ENCODE data around the gene KCNMB3.
A peak's percentile ranks its signal among the peaks of the same experiment; 100 is the strongest.
"Not testable (repeated sequence)": the region's sequence is repeated elsewhere in the genome, so short reads cannot be mapped to it uniquely, and the experiment has no call there.

The KCNMB3 gene

DNA sequence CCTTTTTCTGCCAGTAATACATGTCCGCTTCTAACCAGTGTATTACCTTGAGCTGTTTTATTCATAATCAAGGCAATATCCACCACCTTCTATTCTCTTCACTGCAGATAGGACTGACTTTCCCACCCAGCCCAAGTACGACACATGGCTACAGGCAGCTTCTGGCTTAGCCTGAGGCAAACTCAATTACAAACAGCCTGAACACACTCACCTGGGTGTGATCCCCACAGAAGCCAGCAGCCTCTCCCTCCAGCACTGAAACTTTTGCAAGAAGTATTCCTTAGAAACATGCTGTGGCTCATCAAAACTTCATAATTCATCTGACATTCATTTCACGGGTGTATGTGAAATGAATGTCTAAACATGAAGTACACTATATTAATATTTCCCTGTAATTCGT lies 13.5 kb upstream of the KCNMB3 start:
- DNase-seq (ENCODE audit: low read depth in 2 of 2): no peak

GRCh38 chr3:179263134-179263533 lies 12.2 kb upstream of the KCNMB3 start:
- no peak for DNase-seq (ENCODE audit: low read depth in 2 of 2)

GRCh38 chr3:179260949-179261765 lies 10.2 kb upstream of the KCNMB3 start:
- DNase-seq (ENCODE audit: low read depth in 2 of 2): peak; percentile 31

GRCh38 chr3:179259959-179260756 lies 9.2 kb upstream of the KCNMB3 start:
- DNase-seq (ENCODE audit: low read depth in 2 of 2): not testable (repeated sequence)

DNA sequence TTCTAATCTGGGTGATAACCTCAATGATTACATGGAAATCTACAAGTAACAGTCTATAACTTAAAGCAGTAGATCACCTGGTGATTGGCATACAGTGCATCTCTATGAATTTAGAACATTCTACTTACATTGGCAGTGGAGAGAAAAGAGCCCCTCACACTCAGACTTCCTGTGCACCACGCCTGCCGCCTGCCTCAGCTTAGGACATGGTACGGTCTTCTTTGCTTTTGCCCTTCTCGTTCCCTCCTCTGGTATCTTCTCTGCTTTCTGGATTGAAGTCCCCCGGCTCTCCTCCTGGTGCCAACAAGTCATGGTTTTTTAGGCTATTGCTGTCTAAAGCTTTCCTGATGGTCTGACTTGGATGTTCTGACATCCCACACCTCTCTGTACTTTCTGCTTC lies 7.9 kb upstream of the KCNMB3 start:
- no peak for DNase-seq (ENCODE audit: low read depth in 2 of 2)

DNA sequence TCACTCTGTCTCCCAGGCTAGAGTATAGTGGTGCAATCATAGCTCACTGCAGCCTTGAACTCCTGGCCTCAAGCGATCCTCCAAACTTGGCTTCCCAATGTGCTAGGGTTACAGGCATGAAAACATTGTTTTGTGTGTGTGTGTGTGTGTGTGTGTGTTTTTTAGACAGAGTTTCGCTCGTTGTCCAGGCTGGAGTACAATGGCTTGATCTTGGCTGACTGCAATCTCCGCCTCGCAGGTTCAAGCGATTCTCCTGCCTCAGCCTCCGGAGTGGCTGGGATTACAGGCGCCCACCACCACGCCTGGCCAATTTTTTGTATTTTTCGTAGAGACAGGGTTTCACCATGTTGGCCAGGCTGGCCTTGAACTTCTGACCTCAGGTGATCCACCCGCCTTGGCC lies 6.8 kb upstream of the KCNMB3 start:
- DNase-seq (ENCODE audit: low read depth in 2 of 2): not testable (repeated sequence)

GRCh38 chr3:179256813-179257212 lies 5.9 kb upstream of the KCNMB3 start:
- no peak for DNase-seq (ENCODE audit: low read depth in 2 of 2)

DNA sequence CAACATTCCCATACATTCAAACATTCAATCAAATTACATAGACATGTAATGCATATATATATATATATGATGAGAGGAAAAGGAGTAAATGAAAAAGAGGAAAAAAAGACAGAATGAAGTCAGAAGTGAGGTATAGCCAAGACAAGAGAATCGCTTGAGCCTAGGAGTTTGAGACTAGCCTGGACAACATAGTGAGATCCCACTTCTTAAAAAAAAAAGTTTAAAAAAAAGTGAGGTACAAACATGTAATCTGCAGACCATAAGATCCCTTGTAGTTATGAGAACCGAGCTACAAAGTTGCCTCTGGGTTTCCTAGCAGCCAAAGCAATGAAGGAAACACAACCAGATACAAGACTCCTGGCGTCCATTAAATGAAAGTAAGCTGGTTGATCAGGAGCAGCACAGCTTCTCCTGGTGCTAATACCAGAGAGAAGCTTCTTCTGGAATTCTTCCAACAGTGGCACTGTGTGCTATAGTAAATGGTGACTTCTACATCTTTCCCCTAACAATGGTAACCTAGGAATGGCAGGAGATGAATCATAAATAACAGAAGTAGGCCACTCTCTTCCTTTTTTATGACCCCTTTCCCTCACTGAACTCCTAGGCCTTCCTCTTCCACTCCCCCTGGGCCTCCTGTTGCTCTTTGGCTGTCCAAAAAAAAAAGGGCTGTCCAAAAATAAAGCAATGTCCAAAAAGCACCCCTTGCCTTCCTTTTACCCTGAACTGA lies 3.5 kb downstream of the KCNMB3 start:
- DNase-seq (ENCODE audit: low read depth in 2 of 2): no peak

DNA sequence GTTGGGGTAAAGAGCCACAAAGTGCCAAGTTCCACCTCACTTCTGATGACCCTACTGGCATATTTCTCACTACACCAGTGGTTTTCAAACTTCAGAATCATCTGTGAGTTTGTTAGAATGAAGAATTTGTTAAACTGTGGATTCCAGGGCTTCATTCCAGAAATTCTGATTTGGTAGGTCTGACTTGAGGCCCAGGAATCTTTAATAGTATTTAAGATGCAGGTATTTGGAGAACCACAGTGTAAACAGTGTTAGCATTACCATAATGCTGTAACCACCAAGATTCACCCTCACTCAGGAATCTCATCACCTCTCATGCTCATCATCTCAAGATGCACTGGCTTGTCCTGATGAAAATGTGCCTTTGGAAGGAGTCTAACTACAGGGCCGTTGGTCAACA lies 6.0 kb downstream of the KCNMB3 start:
- no peak for DNase-seq (ENCODE audit: low read depth in 2 of 2)

DNA sequence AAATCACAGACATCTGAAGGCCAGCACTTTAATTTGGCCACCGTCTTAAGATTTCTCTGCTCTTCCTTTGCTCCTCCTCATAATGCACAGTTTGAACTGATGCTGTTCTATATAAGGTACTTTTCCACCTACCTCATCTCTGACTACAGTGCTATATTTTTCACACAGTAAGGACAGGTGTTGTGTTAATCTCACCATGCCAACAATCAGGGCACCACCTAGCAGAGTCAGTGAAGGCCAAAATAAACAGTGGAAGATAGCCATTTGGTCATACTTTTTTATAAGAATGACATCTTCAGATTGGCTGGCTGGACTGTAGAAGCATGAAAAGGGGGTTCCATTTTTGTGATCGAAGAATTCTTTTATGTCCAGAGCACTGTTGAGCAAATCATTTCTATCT lies 8.1 kb downstream of the KCNMB3 start:
- not testable (repeated sequence) for DNase-seq (ENCODE audit: low read depth in 2 of 2)

- DNase-seq (ENCODE audit: low read depth in 2 of 2): not testable (repeated sequence)
These were observed 10.6 kb downstream of the KCNMB3 start for GRCh38 chr3:179240299-179240698.

GRCh38 chr3:179236669-179237301 lies 14.1 kb downstream of the KCNMB3 start:
- DNase-seq (ENCODE audit: low read depth in 2 of 2): no peak

- DNase-seq (ENCODE audit: low read depth in 2 of 2): no peak
These were observed 16.7 kb downstream of the KCNMB3 start for GRCh38 chr3:179234199-179234598.

- no peak for DNase-seq (ENCODE audit: low read depth in 2 of 2)
These were observed 17.9 kb downstream of the KCNMB3 start for GRCh38 chr3:179233043-179233442.

GRCh38 chr3:179229177-179229576 lies 21.7 kb downstream of the KCNMB3 start:
- DNase-seq (ENCODE audit: low read depth in 2 of 2): no peak

GRCh38 chr3:179227349-179227748 lies 23.6 kb downstream of the KCNMB3 start:
- DNase-seq (ENCODE audit: low read depth in 2 of 2): no peak

- DNase-seq (ENCODE audit: low read depth in 2 of 2): no peak
These were observed 26.3 kb downstream of the KCNMB3 start for GRCh38 chr3:179224584-179224983.

DNA sequence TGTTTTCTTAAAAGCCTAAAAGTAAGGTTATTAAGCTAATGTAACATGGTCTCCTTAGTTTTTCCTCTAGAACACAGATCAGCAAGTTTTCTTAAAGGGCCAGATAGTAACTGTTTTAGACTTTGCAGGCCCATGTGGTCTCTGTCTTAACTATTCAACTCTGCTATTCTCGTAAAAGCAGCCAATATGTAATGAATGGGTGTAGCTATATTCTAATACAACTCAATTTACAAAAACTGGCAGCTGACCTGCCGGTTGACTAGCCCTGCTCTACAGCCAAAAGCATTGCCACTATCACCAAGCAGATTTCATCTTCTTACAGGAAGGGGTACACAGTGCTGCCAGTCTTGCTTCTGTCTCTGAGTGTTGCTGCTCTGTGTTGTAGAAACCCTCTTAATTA lies 27.4 kb downstream of the KCNMB3 start:
- DNase-seq (ENCODE audit: low read depth in 2 of 2): no peak

- not testable (repeated sequence) for DNase-seq (ENCODE audit: low read depth in 2 of 2)
These were observed 32.7 kb downstream of the KCNMB3 start for GRCh38 chr3:179218213-179218612.

DNA sequence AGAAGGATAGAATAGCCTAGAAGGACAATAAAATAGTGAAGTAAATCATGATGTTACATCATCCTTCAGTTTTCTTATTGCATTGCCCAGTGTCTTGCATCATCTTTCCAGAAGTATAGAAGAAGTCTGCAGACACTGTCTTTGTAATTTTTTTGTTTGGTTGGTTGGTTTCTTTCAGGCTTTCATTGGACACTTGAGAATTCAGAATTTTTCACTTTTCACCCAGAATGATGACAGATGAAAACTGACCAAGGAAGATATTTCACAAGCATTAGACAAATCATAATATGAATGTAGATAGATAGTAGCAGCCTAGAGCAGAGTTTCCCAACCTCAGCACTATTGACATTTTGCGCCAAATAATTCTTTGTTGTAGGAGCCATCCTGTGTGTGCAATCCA lies 35.4 kb downstream of the KCNMB3 start:
- DNase-seq (ENCODE audit: low read depth in 2 of 2): peak; percentile 29 to 31

DNA sequence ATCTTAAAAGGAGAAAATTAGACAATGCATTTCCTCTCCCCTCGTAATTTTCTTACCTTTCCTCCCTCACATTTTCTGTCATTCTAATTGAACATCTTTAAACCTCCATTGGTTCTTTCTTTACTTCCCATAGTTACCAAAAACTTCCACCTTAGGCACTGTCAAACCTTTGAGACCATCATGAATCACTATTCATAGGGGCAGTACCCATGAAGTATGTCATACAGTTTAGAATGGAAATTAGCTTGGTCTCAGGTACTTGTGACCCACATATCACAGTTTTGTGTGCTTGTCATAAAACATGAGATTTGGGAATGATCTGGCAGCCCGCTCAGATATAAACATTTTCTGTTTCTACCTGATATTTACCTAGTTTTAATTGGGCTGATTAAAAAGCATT lies 50.1 kb downstream of the KCNMB3 start:
- DNase-seq (ENCODE audit: low read depth in 2 of 2): no peak

GRCh38 chr3:179196700-179197099 lies 54.2 kb downstream of the KCNMB3 start:
- DNase-seq (ENCODE audit: low read depth in 2 of 2): no peak
